Natural killer cell treated with Interleukin-12 subunit alpha and Interleukin-12 subunit beta and Interleukin-15 and Interleukin-18, amount 100 ng/mL, for 72 hours (primary cell): Measurements from ENCODE around the gene RBP3. TPM values are rescaled to one million over a fixed set of nuclear protein-coding genes. Genes with fewer than 3 reads are reported as not detected.

Source experiments
- ATAC-seq, 2 donors: fragments of 150-1000 bp; cut with Tn5 transposase in 1 of 2; sonication (Bioruptor Pico), chemical (Tn5 transposase) in 1 of 2; 2 replicates each; pipeline ENCODE4 v1.10.0; 2021
- DNase-seq: peaks from one replicate; pipeline ENCODE4 v3.0.0; 2022; ENCODE audit warnings: low spot score
- H3K27ac Mint-ChIP-seq, 2 donors: 1 replicate in 1 of 2; 2 replicates in 1 of 2; pipeline ENCODE4 v1.8.0; 2022; ENCODE audit warnings: mixed read lengths in 2 of 2, mild to moderate bottlenecking in 1 of 2, moderate library complexity in 1 of 2
- H3K27me3 Mint-ChIP-seq, 2 donors: 1 replicate in 1 of 2; 2 replicates in 1 of 2; pipeline ENCODE4 v1.8.0; 2022; ENCODE audit warnings: mixed read lengths in 2 of 2
- H3K36me3 Mint-ChIP-seq: one replicate; pipeline ENCODE4 v1.8.0; 2022; ENCODE audit warnings: mixed read lengths
- H3K4me1 Mint-ChIP-seq, 2 donors: 1 replicate in 1 of 2; 2 replicates in 1 of 2; pipeline ENCODE4 v1.8.0; 2022; ENCODE audit warnings: low read depth in 2 of 2, mixed read lengths in 2 of 2, mild to moderate bottlenecking in 1 of 2
- H3K4me3 Mint-ChIP-seq: one replicate; pipeline ENCODE4 v1.8.0; 2022; ENCODE audit warnings: mixed read lengths
- H3K9me3 Mint-ChIP-seq: 2 replicates; pipeline ENCODE4 v1.8.0; 2022; ENCODE audit warnings: mixed read lengths
- total RNA-seq, 2 donors: library from RNA; stranded (reverse); gene quantifications; one replicate each; pipeline ENCODE4 v1.2.3, GENCODE V29; 2022

RBP3 gene
- total RNA-seq, 2 donors from 2014 or later = not detected

GRCh38 chr10:47362199-47362598, 14.0 kb downstream of the RBP3 start:
- Mint-ChIP-seq H3K9me3 (no peaks in the 10 kb centered on the region), H3K4me3 (no peak overlapping the region), H3K27me3 (peaks cover 2 to 6% of the 10 kb centered on the region in 2 donors), H3K36me3 (no peaks in the 10 kb centered on the region), H3K27ac (no peak overlapping the region), H3K4me1 (no peaks in the 10 kb centered on the region)
- DNase-seq (peak; percentile 23), ATAC-seq (no peak)

DNA sequence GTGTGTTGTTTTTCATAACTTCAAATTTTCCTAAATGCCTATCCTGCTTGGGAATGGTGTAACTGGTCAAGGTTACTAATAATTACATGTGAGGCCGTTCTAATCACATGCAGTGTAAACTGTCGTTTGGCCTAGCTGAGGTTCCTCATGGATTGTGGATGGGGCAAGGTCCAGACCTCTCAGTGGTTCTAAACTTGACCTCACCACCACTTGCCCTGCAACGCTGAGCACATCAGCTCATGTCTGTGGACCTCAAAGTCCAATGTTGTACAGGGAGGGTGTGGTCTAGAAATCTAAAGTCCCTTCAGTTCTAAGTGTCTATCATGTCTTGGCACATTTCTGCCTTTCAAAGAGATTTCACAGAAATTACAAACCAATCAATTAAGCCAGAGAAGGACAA, 15.6 kb downstream of the RBP3 start:
- no peak overlapping the region for H3K27ac Mint-ChIP-seq
- H3K27me3 Mint-ChIP-seq = peaks cover 2 to 6% of the 10 kb centered on the region in 2 donors
- ATAC-seq (no peak), DNase-seq (peak; percentile 12)
- no peak overlapping the region for H3K4me3 Mint-ChIP-seq
- H3K9me3 Mint-ChIP-seq = no peaks in the 10 kb centered on the region
- H3K36me3 Mint-ChIP-seq = no peaks in the 10 kb centered on the region
- H3K4me1 Mint-ChIP-seq = no peaks in the 10 kb centered on the region

GRCh38 chr10:47364366-47364765, 16.2 kb downstream of the RBP3 start:
- H3K27ac Mint-ChIP-seq = no peak overlapping the region

DNA sequence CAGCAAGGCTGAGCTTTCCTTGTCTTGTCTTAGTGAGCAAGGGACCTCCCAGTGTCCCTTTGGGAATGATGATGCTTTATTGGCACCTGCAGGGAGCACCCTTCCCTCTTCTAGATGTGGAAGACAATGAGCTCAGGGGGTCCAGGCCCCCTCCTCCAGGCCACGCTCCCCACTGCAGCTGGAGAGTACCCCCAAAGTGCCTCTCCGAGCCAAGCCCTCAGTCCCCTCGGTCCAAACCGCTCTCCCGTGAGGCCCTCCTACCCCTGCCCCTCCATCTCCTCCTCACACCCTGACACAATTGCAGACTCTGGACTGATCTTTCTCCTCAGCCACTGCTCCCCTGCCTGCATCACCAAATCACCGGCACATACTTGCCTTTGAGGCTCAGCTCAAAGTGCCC, 16.7 kb downstream of the RBP3 start:
- H3K36me3 Mint-ChIP-seq = no peaks in the 10 kb centered on the region
- H3K4me3 Mint-ChIP-seq = no peak overlapping the region
- no peaks in the 10 kb centered on the region for H3K4me1 Mint-ChIP-seq
- no peaks in the 10 kb centered on the region for H3K9me3 Mint-ChIP-seq
- H3K27me3 Mint-ChIP-seq = peaks cover 2 to 6% of the 10 kb centered on the region in 2 donors
- peak; percentile 40 for DNase-seq
- H3K27ac Mint-ChIP-seq = no peak overlapping the region
- no peak for ATAC-seq

More at GRCh38 chr10:47364366-47364765, 16.2 kb downstream of the RBP3 start:
- Mint-ChIP-seq H3K36me3 (no peaks in the 10 kb centered on the region), H3K9me3 (no peaks in the 10 kb centered on the region), H3K27me3 (peaks cover 2 to 6% of the 10 kb centered on the region in 2 donors), H3K4me3 (no peak overlapping the region), H3K4me1 (no peaks in the 10 kb centered on the region)
- peak; percentile 39 for DNase-seq
- no peak for ATAC-seq

DNA sequence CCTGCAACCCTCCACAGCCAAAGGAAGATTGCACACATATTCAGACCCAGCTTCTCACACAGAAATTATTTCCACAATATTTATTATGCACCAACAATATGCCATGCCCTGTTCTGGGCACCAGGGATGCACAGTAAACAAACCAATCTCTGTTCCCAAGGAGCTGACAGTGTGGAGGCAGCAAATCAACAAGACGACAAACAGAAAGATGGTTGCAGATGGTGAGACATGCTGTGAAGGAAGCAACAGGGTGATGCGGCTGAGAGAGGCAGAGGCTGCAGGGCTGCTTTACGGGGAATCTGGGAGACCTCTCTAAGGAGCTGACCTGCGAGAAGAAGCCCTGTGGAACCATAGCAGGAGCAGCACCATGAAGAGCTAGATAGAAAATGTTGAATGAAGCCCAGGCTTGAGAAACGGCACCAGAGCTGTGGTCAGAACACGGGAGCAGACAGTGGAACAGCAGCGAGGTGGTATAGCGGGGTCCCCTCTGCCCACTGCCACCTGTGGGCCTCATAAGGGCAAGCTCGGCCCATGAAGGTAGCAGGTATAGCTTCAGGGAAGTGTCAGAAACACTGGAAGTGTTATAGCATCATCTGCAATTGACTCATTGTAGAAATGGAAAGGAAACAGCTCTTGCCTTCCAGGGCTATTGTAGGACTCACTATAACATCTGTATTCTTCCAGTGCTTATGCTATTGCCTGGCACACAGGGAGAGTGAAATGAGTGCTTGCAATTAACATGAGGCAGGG, 17.4 kb downstream of the RBP3 start:
- Mint-ChIP-seq H3K4me3 (no peak overlapping the region), H3K4me1 (no peaks in the 10 kb centered on the region), H3K36me3 (no peaks in the 10 kb centered on the region), H3K9me3 (no peaks in the 10 kb centered on the region), H3K27ac (no peak overlapping the region), H3K27me3 (peaks cover 2 to 6% of the 10 kb centered on the region in 2 donors)
- DNase-seq = no peak
- no peak for ATAC-seq

- DNase-seq = no peak
- ATAC-seq = no peak
- Mint-ChIP-seq H3K4me3 (no peak overlapping the region), H3K4me1 (no peaks in the 10 kb centered on the region), H3K36me3 (no peaks in the 10 kb centered on the region), H3K27me3 (peaks cover 2 to 6% of the 10 kb centered on the region in 2 donors), H3K27ac (no peak overlapping the region), H3K9me3 (no peaks in the 10 kb centered on the region)
Measured at GRCh38 chr10:47366181-47366631, 18.0 kb downstream of the RBP3 start.

DNA sequence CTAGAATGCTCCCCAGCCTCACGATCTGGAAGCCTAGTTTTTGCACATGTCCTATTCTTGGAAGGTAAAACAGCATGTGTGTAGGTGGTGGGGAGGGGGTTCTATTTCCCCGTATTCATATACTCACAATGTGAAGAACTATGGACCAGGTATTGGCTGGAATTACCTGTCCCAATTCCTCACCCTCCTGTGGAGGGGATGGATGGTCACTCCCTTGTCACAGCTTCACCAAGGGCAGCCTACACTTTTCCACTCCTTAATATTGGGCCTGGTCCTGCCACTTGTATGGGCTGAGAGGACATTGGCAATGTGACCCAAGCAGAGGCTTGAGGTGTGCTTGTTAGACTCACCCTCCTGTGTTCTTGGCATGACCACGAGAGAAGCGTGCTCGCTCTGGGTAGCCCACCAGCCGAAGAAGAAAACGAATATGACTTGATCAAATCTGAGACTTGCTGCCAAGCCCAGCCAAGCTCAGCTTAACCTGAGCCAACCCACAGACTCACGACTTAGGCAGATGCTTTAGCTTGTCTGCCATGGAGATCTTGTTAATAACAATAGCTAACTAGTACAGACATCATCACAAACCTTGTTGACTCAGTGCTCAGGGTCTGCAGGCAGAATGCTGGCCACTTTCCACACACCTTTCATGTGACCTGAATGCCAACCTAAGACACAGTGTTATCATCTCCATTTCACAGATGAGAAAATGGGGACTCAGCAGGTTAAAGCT, 18.7 kb downstream of the RBP3 start:
- H3K9me3 Mint-ChIP-seq = no peaks in the 10 kb centered on the region
- H3K27me3 Mint-ChIP-seq = peaks cover 2 to 6% of the 10 kb centered on the region in 2 donors
- H3K36me3 Mint-ChIP-seq = no peaks in the 10 kb centered on the region
- H3K27ac Mint-ChIP-seq = no peak overlapping the region
- ATAC-seq (no peak), DNase-seq (no peak)
- no peaks in the 10 kb centered on the region for H3K4me1 Mint-ChIP-seq
- no peak overlapping the region for H3K4me3 Mint-ChIP-seq

DNA sequence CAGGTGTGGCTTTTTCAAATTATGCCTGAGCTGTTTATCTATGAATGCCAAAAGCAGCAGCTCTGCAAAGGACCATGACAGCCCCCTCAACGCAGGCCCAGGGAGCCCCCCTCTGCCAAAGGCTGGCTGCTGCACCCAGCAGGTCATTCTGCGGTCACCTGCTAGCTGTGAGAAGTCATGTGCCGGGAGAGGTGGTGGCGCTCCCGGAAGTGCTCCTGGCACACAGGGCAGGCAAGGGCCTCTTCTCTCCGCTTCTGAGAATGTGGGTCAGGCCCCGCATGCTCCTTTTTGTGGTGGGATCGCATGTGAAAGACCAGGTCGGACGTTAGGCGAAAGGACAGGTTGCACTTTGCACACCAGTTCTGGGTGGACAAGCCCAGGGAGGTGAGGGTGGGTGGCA, 19.5 kb downstream of the RBP3 start:
- no peak overlapping the region for H3K27ac Mint-ChIP-seq
- no peaks in the 10 kb centered on the region for H3K36me3 Mint-ChIP-seq
- no peak for DNase-seq

DNA sequence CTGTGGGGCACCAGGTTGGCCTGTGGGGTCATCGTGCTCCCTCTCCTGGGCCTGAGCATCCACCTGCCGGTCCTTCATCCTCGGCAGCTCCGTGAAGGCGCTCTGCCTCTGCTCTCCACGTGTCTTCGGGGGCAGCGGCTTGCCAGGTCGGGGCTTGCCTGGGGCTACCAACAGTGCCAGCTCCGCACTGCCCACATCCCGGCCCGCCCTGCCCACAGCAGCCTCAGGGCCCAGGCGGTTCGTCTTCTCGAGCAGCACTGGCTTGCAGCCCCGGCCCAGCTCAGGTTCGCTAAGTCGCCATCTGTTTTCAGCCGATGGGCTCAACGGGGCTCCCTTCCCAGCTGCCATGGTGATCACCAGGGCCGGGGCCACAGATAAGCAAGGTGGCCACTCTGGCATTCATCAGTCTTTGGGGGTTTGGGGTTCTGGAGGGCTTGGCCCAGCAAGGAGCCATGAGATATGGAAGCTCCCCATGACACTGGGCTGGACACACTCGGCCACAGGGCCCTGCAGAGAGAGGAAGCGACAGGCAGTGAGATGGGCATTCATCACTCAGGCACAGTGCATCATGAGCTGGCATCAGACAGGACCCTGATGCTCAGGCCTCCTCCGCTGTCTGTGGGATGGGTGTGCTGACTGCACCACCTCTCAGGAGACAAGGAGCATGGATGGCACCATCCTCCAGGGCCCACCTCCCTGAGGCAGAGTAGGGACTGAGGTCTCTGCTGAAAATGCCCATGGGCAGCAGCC, 20.4 kb downstream of the RBP3 start:
- ATAC-seq (peak in 1 of 2 donors; percentile 8), DNase-seq (peak; percentile 20)
- H3K27me3 Mint-ChIP-seq = peaks cover 2 to 6% of the 10 kb centered on the region in 2 donors
- H3K9me3 Mint-ChIP-seq = no peaks in the 10 kb centered on the region
- no peaks in the 10 kb centered on the region for H3K4me1 Mint-ChIP-seq
- H3K36me3 Mint-ChIP-seq = no peaks in the 10 kb centered on the region
- no peak overlapping the region for H3K4me3 Mint-ChIP-seq
- no peak overlapping the region for H3K27ac Mint-ChIP-seq

More for the DNA sequence above, 19.5 kb downstream of the RBP3 start:
- no peak for ATAC-seq
- H3K4me3 Mint-ChIP-seq = no peak overlapping the region
- H3K27me3 Mint-ChIP-seq = peaks cover 2 to 6% of the 10 kb centered on the region in 2 donors
- no peaks in the 10 kb centered on the region for H3K4me1 Mint-ChIP-seq
- H3K9me3 Mint-ChIP-seq = no peaks in the 10 kb centered on the region

GRCh38 chr10:47369251-47369894, 21.2 kb downstream of the RBP3 start:
- H3K4me1 Mint-ChIP-seq = no peaks in the 10 kb centered on the region
- peaks cover 2 to 6% of the 10 kb centered on the region in 2 donors for H3K27me3 Mint-ChIP-seq
- no peak overlapping the region for H3K4me3 Mint-ChIP-seq
- ATAC-seq (no peak), DNase-seq (peak; percentile 34)
- H3K9me3 Mint-ChIP-seq = no peaks in the 10 kb centered on the region
- no peaks in the 10 kb centered on the region for H3K36me3 Mint-ChIP-seq
- H3K27ac Mint-ChIP-seq = no peak overlapping the region

DNA sequence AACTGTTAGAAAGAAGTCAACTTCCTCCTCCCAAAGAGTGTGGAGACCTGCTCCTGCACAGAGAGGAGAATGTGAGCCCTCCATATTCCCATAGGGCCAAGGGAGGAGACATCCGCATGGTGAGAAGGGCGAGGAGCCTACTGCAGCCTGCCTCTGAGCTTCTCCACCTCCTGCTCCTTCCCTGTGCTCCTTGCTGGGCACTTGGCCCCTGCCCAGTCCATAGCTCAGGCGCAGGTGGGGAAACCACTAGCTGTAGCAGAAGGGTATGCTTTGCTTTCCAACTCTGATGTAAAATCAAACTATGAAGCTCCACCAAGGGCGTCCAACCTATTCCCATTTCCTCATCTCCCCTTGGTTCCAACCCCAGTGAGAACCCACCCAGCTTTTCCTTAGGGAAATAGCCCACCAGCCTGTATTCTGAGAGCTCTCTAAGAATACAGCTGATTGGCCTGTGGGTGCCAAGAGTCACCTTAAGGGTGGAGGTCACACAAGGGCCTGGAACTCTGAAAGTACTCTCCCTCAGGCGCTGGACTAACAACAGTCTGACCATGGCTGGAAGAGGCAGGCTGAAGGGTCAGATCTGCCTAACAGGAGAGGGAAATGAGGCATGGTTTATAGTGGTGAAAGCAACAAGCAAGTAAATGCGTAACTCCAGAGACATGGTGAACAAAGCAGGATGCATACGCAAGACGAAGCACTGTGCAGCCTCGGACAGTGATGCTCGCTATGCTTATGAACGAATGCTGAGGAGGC, 22.0 kb downstream of the RBP3 start:
- Mint-ChIP-seq H3K4me3 (no peak overlapping the region), H3K27me3 (peaks cover 2 to 6% of the 10 kb centered on the region in 2 donors), H3K9me3 (no peaks in the 10 kb centered on the region), H3K27ac (no peak overlapping the region), H3K4me1 (no peaks in the 10 kb centered on the region), H3K36me3 (no peaks in the 10 kb centered on the region)
- DNase-seq (peak; percentile 2), ATAC-seq (no peak)

DNA sequence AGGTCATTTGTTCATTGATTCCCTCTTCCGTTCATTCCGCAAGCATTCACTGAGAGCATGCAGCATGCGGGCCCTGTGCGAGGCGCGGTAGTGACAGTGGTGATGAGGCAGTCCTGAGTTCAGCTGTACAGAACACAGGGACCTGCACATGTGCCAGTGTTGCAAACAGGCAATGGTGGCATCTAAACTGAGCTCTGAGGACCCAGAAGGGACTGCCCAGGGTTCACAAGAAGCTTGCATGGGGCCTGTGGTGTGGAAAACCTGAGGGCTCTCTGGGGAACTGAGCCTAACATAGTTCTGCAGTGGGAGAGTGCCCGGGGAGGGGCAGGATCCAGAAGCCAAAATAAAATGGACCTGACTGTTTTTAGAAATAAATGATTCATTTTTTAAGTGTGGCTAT, 22.7 kb downstream of the RBP3 start:
- no peak overlapping the region for H3K4me3 Mint-ChIP-seq
- H3K36me3 Mint-ChIP-seq = no peaks in the 10 kb centered on the region
- H3K27me3 Mint-ChIP-seq = peaks cover 6 to 11% of the 10 kb centered on the region in 2 donors
- no peak overlapping the region for H3K27ac Mint-ChIP-seq
- ATAC-seq = no peak
- no peaks in the 10 kb centered on the region for H3K4me1 Mint-ChIP-seq
- DNase-seq = peak; percentile 20
- no peaks in the 10 kb centered on the region for H3K9me3 Mint-ChIP-seq
